Measurements from ENCODE around the gene CTAGE8.
"Not testable (repeated sequence)": the region's sequence is repeated elsewhere in the genome, so short reads cannot be mapped to it uniquely, and the experiment has no call there.

Gene CTAGE8

GRCh38 chr7:144269188-144269587, at the start of gene CTAGE8:
Gene CTAGE8 (minus strand): TSS chr7:144269288. CDS start chr7:144269250, 38 bp downstream.
- DNase-seq = not testable (repeated sequence)

- DNase-seq = not testable (repeated sequence)
These were observed 48.4 kb upstream of the CTAGE8 start for GRCh38 chr7:144317537-144317936.

GRCh38 chr7:144311872-144312469, 42.9 kb upstream of the CTAGE8 start, which contains the start of gene OR2A1:
Gene OR2A1 (plus strand): TSS chr7:144312419. CDS start chr7:144318125, 5,706 bp downstream.
- not testable (repeated sequence) for DNase-seq

GRCh38 chr7:144311218-144311617, 42.1 kb upstream of the CTAGE8 start:
- not testable (repeated sequence) for DNase-seq

- DNase-seq = not testable (repeated sequence)
These were observed 40.6 kb upstream of the CTAGE8 start for GRCh38 chr7:144309702-144310101.

- not testable (repeated sequence) for DNase-seq
These were observed 36.1 kb upstream of the CTAGE8 start for GRCh38 chr7:144305156-144305555.

GRCh38 chr7:144303607-144304006, 34.5 kb upstream of the CTAGE8 start:
- not testable (repeated sequence) for DNase-seq

- DNase-seq = not testable (repeated sequence)
These were observed 33.7 kb upstream of the CTAGE8 start for GRCh38 chr7:144302578-144303303.

- not testable (repeated sequence) for DNase-seq
These were observed 24.9 kb upstream of the CTAGE8 start for GRCh38 chr7:144293794-144294499.

- not testable (repeated sequence) for DNase-seq
These were observed 23.5 kb upstream of the CTAGE8 start for GRCh38 chr7:144292384-144293161.

GRCh38 chr7:144291607-144292006, 22.5 kb upstream of the CTAGE8 start:
- DNase-seq = not testable (repeated sequence)

GRCh38 chr7:144287171-144287784, 18.2 kb upstream of the CTAGE8 start:
- not testable (repeated sequence) for DNase-seq

GRCh38 chr7:144283716-144284115, 14.6 kb upstream of the CTAGE8 start:
- not testable (repeated sequence) for DNase-seq

- not testable (repeated sequence) for DNase-seq
These were observed 13.4 kb upstream of the CTAGE8 start for GRCh38 chr7:144282490-144282889.

GRCh38 chr7:144281981-144282380, 12.9 kb upstream of the CTAGE8 start:
- DNase-seq = not testable (repeated sequence)

GRCh38 chr7:144280010-144280409, 10.9 kb upstream of the CTAGE8 start:
- DNase-seq = not testable (repeated sequence)

GRCh38 chr7:144275281-144275680, 6.2 kb upstream of the CTAGE8 start:
- DNase-seq = not testable (repeated sequence)

- DNase-seq = not testable (repeated sequence)
These were observed 4.4 kb downstream of the CTAGE8 start, which contains the start of gene OR2A7 for GRCh38 chr7:144264692-144265091. Gene OR2A7 (minus strand): TSS chr7:144264792. CDS start chr7:144259628, 5,164 bp downstream.

- not testable (repeated sequence) for DNase-seq
These were observed 7.0 kb downstream of the CTAGE8 start for GRCh38 chr7:144262128-144262527.

- not testable (repeated sequence) for DNase-seq
These were observed 10.0 kb downstream of the CTAGE8 start for GRCh38 chr7:144259067-144259466.

- no peak for DNase-seq
These were observed 13.0 kb downstream of the CTAGE8 start for GRCh38 chr7:144256112-144256511.

GRCh38 chr7:144255471-144255897, 13.6 kb downstream of the CTAGE8 start:
- DNase-seq = no peak
